Panc1 (cell line): ENCODE data around the gene ARHGEF25. TPM values are rescaled to one million over a fixed set of nuclear protein-coding genes. Genes with fewer than 3 reads are reported as not detected.

Experiments
- ATAC-seq: fragments of 200-7000 bp; cut with Tn5 transposase; 2 replicates; pipeline ENCODE4 v1.9.1; 2020; ENCODE audit warnings: mild to moderate bottlenecking, moderate library complexity
- BruUV-seq: library from RNA; stranded (reverse); fragments of 400-500 nt; replicated peaks from 2 replicates; lab custom pipeline; 2021; lab: Mats Ljungman, UMichigan
- CTCF ChIA-PET: fragments of 300-600 bp; sonication (Branson Sonifier 250); formaldehyde crosslinking; loops from one replicate; lab custom pipeline; 2022; ENCODE audit warnings: antibody characterized with exemption; lab: Charles Lee
- POLR2A ChIA-PET: fragments of 300-600 bp; sonication (Branson Sonifier 250); formaldehyde crosslinking; loops from one replicate; lab custom pipeline; 2022; ENCODE audit warnings: antibody characterized with exemption; lab: Charles Lee
- DNase-seq: peaks from one replicate; pipeline ENCODE4 v3.0.0-alpha.2; 2010; ENCODE audit warnings: low read depth, low spot score
- H3K27ac ChIP-seq: 2 replicates; pipeline ENCODE4 v1.5.1; 2011; ENCODE audit warnings: mild to moderate bottlenecking, low read length, inconsistent platforms
- H3K27me3 ChIP-seq: fragments of 200-500 bp; sonication (Bioruptor generic); 2 replicates; pipeline ENCODE4 v1.6.0; 2014; ENCODE audit warnings: low read length, inconsistent platforms; ENCODE audit not compliant: control insufficient read depth, insufficient read depth
- H3K36me3 ChIP-seq: fragments of 200-500 bp; sonication (Bioruptor generic); 2 replicates; pipeline ENCODE4 v1.5.1; 2014; ENCODE audit warnings: inconsistent platforms, mild to moderate bottlenecking, low read length, moderate library complexity; ENCODE audit not compliant: control insufficient read depth, insufficient read depth
- H3K4me1 ChIP-seq: 2 replicates; pipeline ENCODE4 v1.5.1; 2011; ENCODE audit warnings: inconsistent platforms, mild to moderate bottlenecking, low read length, moderate library complexity; ENCODE audit not compliant: control insufficient read depth, insufficient read depth
- H3K4me3 ChIP-seq, 2 experiments: 2 replicates each; pipeline ENCODE4 v1.5.1; 2011 to 2012; ENCODE audit warnings: low read depth in 2 of 2, low read length in 2 of 2, mild to moderate bottlenecking in 2 of 2, inconsistent platforms in 1 of 2, moderate library complexity in 1 of 2
- H3K9me3 ChIP-seq: fragments of 200-500 bp; sonication (Bioruptor generic); 2 replicates; pipeline ENCODE4 v1.5.1; 2014; ENCODE audit warnings: low read depth, mild to moderate bottlenecking, inconsistent platforms, low read length, moderate library complexity; ENCODE audit not compliant: control insufficient read depth, insufficient read depth
- POLR2AphosphoS5 ChIP-seq: IDR thresholded peaks from 2 replicates; pipeline ENCODE4 v1.6.1; 2012; ENCODE audit warnings: mild to moderate bottlenecking, low read depth, low read length, moderate library complexity
- REST ChIP-seq, 2 experiments: IDR thresholded peaks; 2 replicates each; pipeline ENCODE4 v1.6.1; 2011 to 2012; ENCODE audit warnings: low read depth in 2 of 2, control low read depth in 1 of 2, low read length in 1 of 2, mild to moderate bottlenecking in 1 of 2, moderate library complexity in 1 of 2; ENCODE audit not compliant: insufficient read depth in 1 of 2
- SIN3A ChIP-seq: IDR thresholded peaks from 2 replicates; pipeline ENCODE4 v1.6.1; 2012; ENCODE audit warnings: low read depth, mild to moderate bottlenecking, low read length, moderate library complexity, borderline replicate concordance; ENCODE audit not compliant: insufficient read depth
- TCF7L2 ChIP-seq: IDR thresholded peaks from 2 replicates; pipeline ENCODE4 v1.6.1; 2011; ENCODE audit warnings: mild to moderate bottlenecking, low read depth, low read length, inconsistent platforms
- in situ Hi-C: cut with HindIII; loops from 2 replicates; pipeline ENCODE4 v1.10.0; 2016; ENCODE audit warnings: low sequenced_read_pairs, low pct_unique_long_range_greater_than_20kb
- intact Hi-C: fragments of 100-400 bp; cut with micrococcal nuclease; formaldehyde crosslinking; loops from one replicate; pipeline ENCODE4 v1.10.0; 2022; ENCODE audit not compliant: unreplicated experiment
- total RNA-seq: library from RNA; stranded (reverse); gene quantifications from one replicate; pipeline ENCODE4 v1.2.1, GENCODE V29; 2021; ENCODE audit not compliant: unreplicated experiment
- TF ChIP-seq, protein P1 (sequence below): fragments of 450-650 bp; IDR thresholded peaks from 2 replicates; pipeline ENCODE4 v1.5.1; 2017; ENCODE audit warnings: mild to moderate bottlenecking

Gene ARHGEF25
- total RNA-seq, 1 experiment from 2014 or later = 10.5 TPM

GRCh38 chr12:57609101-57609780 lies 2.0 kb upstream of the ARHGEF25 start:
- intact Hi-C loops (no loop called here), in situ Hi-C loops (no loop called here)
- no peaks in the 10 kb centered on the region for H3K27me3 ChIP-seq
- no peak overlapping the region for H3K27ac ChIP-seq
- DNase-seq = no peak
- POLR2A ChIA-PET = interaction anchor here (0.5 to 0.7 kb wide), 2 partner anchors 20 to 26 kb away, joined by 4 to 5 read pairs; no protein-coding TSS in a partner anchor
- H3K4me3 ChIP-seq = no peak overlapping the region
- H3K36me3 ChIP-seq = no peaks in the 10 kb centered on the region
- H3K9me3 ChIP-seq = no peaks in the 10 kb centered on the region
- peaks cover 18% of the 10 kb centered on the region for H3K4me1 ChIP-seq
- CTCF ChIA-PET = interaction anchor here (0.6 kb wide), 1 partner anchor 18 kb away, joined by 3 read pairs; no protein-coding TSS in a partner anchor
- TF ChIP-seq SIN3A = no peak
- TF ChIP-seq TCF7L2 = no peak
- TF ChIP-seq, protein P1, sequence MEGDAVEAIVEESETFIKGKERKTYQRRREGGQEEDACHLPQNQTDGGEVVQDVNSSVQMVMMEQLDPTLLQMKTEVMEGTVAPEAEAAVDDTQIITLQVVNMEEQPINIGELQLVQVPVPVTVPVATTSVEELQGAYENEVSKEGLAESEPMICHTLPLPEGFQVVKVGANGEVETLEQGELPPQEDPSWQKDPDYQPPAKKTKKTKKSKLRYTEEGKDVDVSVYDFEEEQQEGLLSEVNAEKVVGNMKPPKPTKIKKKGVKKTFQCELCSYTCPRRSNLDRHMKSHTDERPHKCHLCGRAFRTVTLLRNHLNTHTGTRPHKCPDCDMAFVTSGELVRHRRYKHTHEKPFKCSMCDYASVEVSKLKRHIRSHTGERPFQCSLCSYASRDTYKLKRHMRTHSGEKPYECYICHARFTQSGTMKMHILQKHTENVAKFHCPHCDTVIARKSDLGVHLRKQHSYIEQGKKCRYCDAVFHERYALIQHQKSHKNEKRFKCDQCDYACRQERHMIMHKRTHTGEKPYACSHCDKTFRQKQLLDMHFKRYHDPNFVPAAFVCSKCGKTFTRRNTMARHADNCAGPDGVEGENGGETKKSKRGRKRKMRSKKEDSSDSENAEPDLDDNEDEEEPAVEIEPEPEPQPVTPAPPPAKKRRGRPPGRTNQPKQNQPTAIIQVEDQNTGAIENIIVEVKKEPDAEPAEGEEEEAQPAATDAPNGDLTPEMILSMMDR = no peak
- no peak for TF ChIP-seq REST (IDR thresholded peaks at IDR 0.05; ENCODE audit: insufficient read depth in 1 of 2, low read depth in 2 of 2, low read length in 1 of 2)
- TF ChIP-seq POLR2AphosphoS5 = no peak
- ATAC-seq = no peak
- no TSS peak for BruUV-seq

DNA sequence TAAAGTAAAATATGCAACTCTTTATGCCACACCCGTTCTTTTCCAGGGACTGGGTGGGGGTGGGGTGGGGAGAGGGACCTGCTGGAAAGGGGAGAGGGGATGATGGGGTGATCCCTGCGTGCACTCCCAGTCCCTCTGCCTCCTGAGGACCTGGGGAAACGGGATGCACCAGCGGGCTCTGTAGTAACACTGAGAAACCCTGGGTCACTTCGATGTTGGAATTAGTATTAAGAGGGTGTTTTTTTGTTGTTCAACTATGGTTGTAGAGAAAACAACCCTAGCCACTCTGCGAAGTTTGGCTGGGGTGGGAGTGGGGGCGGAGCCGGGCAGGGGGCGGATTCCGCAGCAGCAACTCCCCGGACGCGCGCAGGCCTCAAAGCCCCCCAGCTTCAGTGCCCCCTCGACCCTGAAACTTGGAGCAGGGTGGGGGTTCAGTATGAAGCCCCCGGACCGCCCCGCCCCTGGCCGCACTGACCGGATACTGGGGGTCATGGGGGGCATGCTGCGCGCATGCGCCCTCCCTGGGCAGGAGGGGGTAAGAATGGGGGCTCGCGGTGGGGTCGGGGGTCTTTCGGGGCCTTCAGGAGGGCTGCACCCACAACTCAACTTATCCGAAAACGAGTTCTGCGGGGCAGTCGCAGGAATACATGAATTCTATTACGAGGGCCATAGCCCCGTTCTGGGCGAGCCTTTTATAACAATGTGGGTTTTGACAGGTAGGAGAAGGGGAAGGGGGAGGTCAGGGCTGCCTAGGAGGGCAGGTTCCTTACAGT lies 1.3 kb upstream of the ARHGEF25 start:
- no peaks in the 10 kb centered on the region for H3K36me3 ChIP-seq
- intact Hi-C loops (no loop called here), in situ Hi-C loops (no loop called here)
- no peaks in the 10 kb centered on the region for H3K9me3 ChIP-seq
- no peak for TF ChIP-seq SIN3A
- no peak for TF ChIP-seq TCF7L2
- no peak for TF ChIP-seq POLR2AphosphoS5
- TF ChIP-seq, protein P1 = no peak
- no peak for TF ChIP-seq REST (IDR thresholded peaks at IDR 0.05; ENCODE audit: insufficient read depth in 1 of 2, low read depth in 2 of 2, low read length in 1 of 2)
- no peak overlapping the region for H3K4me3 ChIP-seq
- DNase-seq = no peak
- POLR2A ChIA-PET = interaction anchor here (0.5 to 0.7 kb wide), 2 partner anchors 19 to 27 kb away, joined by 4 to 5 read pairs; no protein-coding TSS in a partner anchor
- CTCF ChIA-PET = interaction anchor here (0.6 kb wide), 1 partner anchor 19 kb away, joined by 3 read pairs; no protein-coding TSS in a partner anchor
- no peak overlapping the region for H3K27ac ChIP-seq
- ATAC-seq = no peak
- no TSS peak for BruUV-seq
- H3K27me3 ChIP-seq = no peaks in the 10 kb centered on the region
- peaks cover 15% of the 10 kb centered on the region for H3K4me1 ChIP-seq
